Limb (tissue), 2 donors: ENCODE results near the gene HTR3D.
"Not testable (repeated sequence)": the region's sequence is repeated elsewhere in the genome, so short reads cannot be mapped to it uniquely, and the experiment has no call there.

Experiments used
- DNase-seq, 2 donors: peaks; one replicate each; pipeline ENCODE4 v3.0.0-alpha.2; 2016; ENCODE audit errors: extremely low spot score in 2 of 2

Gene HTR3D

DNA sequence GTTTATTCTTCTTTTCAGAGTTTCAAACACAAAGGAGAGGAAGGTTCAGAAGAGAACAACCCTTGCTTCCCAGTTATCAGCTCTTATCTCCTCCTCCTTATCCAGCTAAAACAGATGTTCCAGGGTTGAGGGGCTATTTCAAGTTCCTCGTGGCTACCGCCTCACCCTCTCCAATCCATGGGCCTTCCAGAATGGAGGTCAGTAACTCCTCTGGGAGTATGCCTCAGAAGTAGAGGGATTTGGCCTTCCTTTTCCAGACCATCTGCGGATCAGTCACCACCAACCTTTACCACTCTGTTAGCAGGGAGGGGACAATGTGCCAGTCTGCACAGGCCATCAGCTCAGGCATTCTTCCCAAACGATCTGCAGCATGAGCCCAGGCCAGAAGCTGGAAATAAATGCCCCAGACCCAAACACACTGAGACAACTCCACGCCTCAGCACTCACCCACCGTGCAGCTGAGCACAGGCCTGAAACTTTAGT, 36.1 kb downstream of the HTR3D start:
- no peak for DNase-seq

DNA sequence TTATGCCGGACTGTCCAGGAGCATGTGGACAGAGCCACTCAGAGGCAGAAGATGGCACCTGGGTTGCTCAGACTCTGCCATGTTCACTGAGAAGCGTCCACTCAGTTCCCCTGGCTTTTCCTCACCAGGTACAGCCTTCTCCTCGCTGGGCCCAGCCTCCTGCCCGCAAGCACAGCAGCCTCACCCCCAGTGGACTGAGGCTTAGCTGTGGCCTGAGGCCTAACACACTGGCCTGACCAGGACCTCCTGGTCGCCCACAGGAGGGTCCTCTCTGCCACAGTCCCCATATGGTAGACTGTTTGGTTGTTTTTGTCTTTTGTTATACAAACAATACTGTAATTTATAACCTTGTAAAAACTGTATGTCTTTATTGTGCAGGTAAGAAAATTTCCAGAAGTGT, 36.8 kb downstream of the HTR3D start:
- no peak for DNase-seq

DNA sequence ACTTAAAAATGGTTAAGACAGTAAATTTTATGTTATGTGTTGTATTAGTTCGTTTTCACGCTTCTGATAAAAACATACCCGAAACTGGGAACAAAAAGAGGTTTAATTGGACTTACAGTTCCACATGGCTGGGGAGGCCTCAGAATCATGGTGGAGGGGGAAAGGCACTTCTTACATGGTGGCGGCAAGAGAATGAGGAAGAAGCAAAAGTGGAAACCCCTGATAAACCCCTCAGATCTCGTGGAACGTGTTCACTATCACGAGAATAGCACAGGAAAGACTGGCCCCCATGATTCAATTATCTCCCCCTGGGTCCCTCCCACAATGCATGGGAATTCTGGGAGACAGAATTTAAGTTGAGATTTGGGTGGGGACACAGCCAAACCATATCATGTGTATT, 39.6 kb downstream of the HTR3D start:
- not testable (repeated sequence) for DNase-seq

DNA sequence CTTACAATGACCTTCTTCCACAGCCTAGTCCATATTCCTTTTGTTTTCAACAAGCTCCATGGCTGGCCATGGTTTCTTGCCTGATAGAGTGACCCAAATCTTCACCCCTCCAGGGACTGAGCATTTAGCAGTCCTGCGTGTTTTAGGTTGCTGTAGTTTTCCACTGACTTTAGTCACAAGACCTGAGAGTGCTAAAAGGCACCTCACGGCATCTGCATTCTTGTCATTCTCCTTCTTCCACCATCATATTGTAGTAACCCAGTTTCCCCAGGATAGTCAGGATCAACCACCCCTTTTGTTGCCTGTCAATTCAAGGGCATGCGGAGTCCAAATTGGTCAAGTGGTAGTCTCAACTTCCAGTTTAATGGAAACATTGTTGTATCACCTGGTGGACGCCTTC, 42.1 kb downstream of the HTR3D start:
- DNase-seq: no peak

DNA sequence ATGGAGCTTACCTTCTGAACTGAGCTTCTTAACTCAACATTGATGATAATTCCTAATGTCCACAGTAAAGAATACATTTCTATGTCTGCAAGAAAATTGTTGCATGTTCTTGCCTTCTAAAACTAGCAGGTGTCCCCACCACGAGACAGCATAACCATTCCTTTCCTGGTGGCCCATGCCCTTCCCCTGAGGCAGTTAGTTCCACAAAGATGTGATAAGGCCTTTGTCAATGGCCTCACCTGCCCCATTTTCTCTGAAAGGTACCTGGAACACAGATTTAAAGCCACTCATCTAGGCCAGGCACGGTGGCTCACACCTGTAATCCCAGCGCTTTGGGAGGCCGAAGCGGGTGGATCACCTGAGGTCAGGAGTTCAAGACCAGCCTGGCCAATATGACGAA, 44.4 kb downstream of the HTR3D start:
- DNase-seq: no peak

DNA sequence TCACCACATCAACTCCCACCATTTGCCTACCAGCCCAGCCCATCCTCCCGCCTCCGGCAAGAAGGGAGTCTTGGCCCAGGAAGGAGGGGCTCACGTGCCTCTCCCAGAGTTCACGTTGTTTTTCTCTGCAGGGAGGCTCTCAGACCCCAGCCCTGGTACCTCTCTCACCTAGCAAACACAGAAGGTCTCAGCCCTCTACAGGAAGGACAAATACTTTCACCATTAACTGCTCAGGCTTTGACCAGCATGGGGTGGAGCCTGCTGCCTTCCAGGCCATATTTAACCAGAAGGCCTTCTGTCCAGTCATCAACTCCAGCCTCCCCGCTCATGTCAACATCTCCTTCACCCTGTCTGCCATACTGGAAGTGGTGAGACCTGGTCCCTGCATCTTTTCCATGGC, 46.3 kb downstream of the HTR3D start:
- no peak for DNase-seq

DNA sequence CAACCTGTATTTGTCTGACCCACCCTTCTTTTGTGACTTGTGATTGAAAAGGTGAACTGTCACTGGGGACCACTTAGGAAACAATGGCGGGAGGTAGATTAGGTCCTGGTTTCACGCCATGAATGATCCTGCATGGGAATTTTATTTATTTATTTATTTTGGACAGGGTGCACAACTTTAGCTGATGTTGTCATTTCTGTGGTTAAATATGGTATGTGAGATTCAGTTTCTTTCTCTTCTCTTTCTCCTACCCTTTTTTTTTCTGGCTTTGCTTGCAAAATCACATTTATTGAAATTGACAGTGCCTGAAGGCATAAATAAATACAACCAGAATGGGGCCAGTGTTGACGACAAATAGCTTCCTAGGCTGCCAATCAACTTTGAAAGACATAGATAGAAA, 47.3 kb downstream of the HTR3D start:
- no peak for DNase-seq

DNA sequence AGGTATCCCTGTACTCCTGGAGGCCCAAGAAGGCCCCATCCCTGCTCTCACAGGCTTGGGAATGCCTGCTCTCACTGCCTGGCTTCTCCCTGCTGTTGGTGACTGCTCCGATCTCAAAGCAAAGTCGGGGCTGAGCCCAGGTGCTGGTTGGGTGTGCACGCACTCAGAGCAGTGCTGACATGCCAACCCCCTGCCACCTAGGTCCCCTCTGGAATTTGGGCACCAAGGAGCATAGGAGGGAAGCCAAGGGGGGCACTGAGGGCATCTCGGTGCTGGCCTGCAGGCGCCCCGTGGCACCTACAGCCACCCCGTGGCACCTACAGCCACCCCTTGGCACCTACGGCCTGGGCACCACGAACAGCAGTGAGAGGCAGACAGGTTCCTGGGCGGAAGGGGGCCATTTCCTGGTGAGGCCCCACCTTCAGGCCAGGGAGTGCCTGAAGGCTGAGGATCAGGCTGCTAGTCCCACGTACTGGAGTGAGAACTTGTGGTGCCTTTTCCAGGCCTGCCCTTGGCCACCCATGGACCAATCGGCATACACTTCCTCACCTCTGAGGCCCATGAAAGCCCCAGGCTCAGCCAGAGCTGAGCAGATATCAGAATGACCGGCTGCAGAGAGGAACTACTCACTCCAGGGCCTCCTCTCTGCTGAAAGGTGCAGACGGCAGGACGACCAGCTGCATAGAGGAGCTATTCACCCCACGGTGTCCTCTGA, 49.7 kb downstream of the HTR3D start:
- DNase-seq: no peak

DNA sequence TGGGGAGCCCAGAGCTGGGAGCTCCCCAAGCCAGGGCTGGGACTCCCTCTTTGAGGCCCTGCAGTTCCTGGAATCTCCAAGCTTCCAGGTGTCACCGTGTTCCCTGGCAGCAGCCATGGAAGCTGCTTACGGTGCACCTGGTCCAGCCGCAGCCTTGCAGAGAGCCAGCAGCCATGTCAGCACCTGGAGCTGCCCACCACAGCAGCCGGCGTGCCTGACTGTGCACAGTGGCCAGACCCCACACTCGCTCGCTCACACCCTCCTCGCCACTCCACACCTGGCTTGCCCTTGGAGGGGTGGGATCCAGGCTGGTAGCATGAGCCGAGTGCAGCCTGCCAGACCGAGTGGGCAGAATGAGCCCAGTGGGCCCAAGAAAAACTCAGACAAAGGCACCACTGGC, 50.5 kb downstream of the HTR3D start:
- no peak for DNase-seq

DNA sequence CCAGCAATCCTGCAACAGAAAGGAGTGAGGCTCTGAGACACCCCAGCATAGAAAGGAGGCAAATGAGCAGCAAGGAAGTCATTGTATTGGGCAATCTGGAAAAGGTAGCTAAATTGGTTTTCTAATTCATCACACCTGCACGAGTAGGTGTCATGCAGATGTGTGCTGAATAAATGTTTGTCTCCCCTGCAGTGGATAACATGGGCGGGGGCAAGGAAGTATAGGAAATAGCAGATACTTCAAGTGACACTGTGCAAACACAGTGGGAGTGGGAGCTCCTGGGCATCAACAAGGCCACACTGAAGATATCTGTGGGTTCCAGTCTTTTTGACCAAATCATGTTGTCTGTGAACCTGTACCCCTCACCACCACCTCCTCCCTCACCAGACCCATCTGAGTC, 50.9 kb downstream of the HTR3D start:
- DNase-seq: no peak

DNA sequence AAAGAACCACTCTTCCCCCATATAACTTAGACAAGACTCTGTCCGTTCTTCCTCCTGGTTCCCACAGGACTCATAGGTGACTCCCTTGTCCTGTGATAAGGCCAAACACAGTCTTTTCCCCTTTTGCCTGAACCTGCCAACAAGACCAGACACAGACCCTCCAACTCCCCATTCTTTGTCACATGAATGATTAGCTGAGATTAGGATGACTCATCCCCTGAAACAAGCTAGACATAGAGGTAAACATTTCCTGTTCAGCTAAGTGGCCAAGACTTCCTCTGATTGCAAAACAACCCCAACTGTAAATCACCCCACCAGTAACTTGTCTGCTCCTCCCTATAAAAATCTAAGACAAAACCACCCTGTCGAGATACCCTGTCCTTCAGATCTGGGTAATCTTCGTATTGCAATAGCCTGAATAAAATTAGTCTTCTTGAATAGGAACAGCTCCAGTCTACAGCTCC, 53.9 kb downstream of the HTR3D start:
- no peak for DNase-seq
